ENCODE measurements around the gene KRT26. TPM values are rescaled to one million over a fixed set of nuclear protein-coding genes. Genes with fewer than 3 reads are reported as not detected.

Gene KRT26
- total RNA-seq (2021) (not detected in 2 replicates), Bru-seq, nascent RNA (not detected), BruChase-seq, experiment 1, labeled RNA remaining after a 2-hour chase (not detected), BruChase-seq, experiment 2, labeled RNA remaining after a 6-hour chase (not detected)
- long read RNA-seq, result 0 reads

DNA sequence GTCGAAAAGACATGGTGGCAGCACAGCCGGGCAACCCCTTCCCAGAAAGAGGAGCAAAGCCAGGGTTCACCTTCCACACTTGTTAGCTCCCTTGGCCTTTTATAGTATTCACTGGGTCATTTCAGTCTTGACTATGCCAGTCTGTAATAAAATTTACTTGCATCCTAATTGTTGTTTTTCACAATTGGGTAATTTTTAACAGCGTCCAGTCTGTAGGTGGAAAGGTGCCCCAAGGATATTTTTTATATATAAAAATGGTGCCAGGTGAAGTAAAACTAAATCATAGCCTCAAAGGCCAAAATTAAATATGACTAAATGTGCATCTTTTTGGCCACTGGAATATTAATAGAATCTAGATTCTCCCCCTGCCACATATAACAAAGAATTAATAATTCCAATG lies at the start of gene KRT26:
Gene KRT26, minus strand, starts transcription at position 101 of the 400 bp plus-strand sequence. Its CDS starts 88 bp downstream, at position 13.
- H2AFZ ChIP-seq, result no peak within 1 kb of the TSS
- intact Hi-C loops (cut with micrococcal nuclease; ENCODE audit: unreplicated experiment), result no loop called here
- H3K36me3 ChIP-seq (ENCODE audit: low read depth), result no peaks in the 10 kb centered on the region
- no peaks in the 10 kb centered on the region for H3K9me3 ChIP-seq (ENCODE audit: insufficient read depth, low read depth)
- no peaks in the 10 kb centered on the region for H3K79me2 ChIP-seq (ENCODE audit: low read depth)
- ChIA-PET CTCF (interaction anchor here (0.7 kb wide), 1 partner anchor 152 kb away, joined by 11 read pairs; no protein-coding TSS in a partner anchor), POLR2A (ENCODE audit: unreplicated experiment) (no interaction called here)
- no peak for DNase-seq
- H3K4me2 ChIP-seq, result no peak within 1 kb of the TSS
- no peak within 1 kb of the TSS for H3K27ac ChIP-seq
- H3F3A ChIP-seq (ENCODE audit: insufficient read depth, low read depth), result no peaks in the 10 kb centered on the region
- no peaks in the 10 kb centered on the region for H3K4me1 ChIP-seq (replicated peaks; ENCODE audit: insufficient read depth)
- no TSS peak for BruUV-seq (replicated peaks)
- H3K9me2 ChIP-seq (ENCODE audit: insufficient read depth), result no peaks in the 10 kb centered on the region
- no peaks in the 10 kb centered on the region for H3K27me3 ChIP-seq (ENCODE audit: insufficient read depth, low read depth)
- H3K4me3 ChIP-seq, result no peak within 1 kb of the TSS
- TF ChIP-seq EZH2 (IDR thresholded peaks at IDR 0.05; ENCODE audit: low read depth), result no peak
- no peak for TF ChIP-seq CTCF (conservative IDR thresholded peaks at IDR 0.05)
- H4K20me1 ChIP-seq (ENCODE audit: insufficient read depth), result no peaks in the 10 kb centered on the region

DNA sequence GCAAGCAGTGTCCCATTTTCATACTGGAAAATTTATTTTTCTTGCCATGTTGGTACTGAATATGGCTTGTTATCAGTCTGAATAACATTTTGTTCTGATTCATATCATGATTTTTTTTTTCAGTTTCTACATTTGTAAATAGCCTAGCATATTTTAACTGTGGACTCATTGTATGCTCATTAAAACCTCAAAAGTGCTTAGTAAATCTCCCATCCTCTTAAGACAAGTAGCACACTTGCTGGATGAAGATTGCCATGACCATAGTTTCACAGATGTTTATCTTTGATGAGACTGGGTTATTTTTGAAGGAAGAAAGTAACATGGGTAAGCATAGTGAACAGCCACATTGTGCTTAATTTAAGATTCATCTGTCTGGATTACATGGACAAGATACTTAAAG lies 49.5 kb upstream of the KRT26 start:
- peaks cover 44% of the 10 kb centered on the region for H3F3A ChIP-seq (ENCODE audit: insufficient read depth, low read depth)
- H2AFZ ChIP-seq, result no peak overlapping the region
- H3K27ac ChIP-seq, result no peak overlapping the region
- POLR2A ChIA-PET (ENCODE audit: unreplicated experiment), result no interaction called here
- no peaks in the 10 kb centered on the region for H4K20me1 ChIP-seq (ENCODE audit: insufficient read depth)
- H3K4me2 ChIP-seq, result no peak overlapping the region
- CTCF ChIA-PET, result no interaction called here
- H3K9me3 ChIP-seq (ENCODE audit: insufficient read depth, low read depth), result peaks cover 4% of the 10 kb centered on the region; the same call in 1 of the 2 replicates
- H3K36me3 ChIP-seq (ENCODE audit: low read depth), result peaks cover 8% of the 10 kb centered on the region; the same call in 1 of the 2 replicates
- H3K79me2 ChIP-seq (ENCODE audit: low read depth), result peaks cover 49% of the 10 kb centered on the region
- TF ChIP-seq CTCF (conservative IDR thresholded peaks at IDR 0.05), result no peak
- no peak for TF ChIP-seq EZH2 (IDR thresholded peaks at IDR 0.05; ENCODE audit: low read depth)
- H3K27me3 ChIP-seq (ENCODE audit: insufficient read depth, low read depth), result no peaks in the 10 kb centered on the region
- H3K4me1 ChIP-seq (replicated peaks; ENCODE audit: insufficient read depth), result peaks cover 25% of the 10 kb centered on the region
- no peak overlapping the region for H3K4me3 ChIP-seq
- BruUV-seq (replicated peaks), result no TSS peak
- no peaks in the 10 kb centered on the region for H3K9me2 ChIP-seq (ENCODE audit: insufficient read depth)
- intact Hi-C loops (cut with micrococcal nuclease; ENCODE audit: unreplicated experiment), result no loop called here
- DNase-seq, result no peak

- intact Hi-C loops (cut with micrococcal nuclease; ENCODE audit: unreplicated experiment), result no loop called here
- Histone ChIP-seq H3K27ac (peak overlapping the region; percentile 83; the same call in 1 of the 2 replicates), H3K4me1 (replicated peaks; ENCODE audit: insufficient read depth) (peaks cover 25% of the 10 kb centered on the region), H3K9me2 (ENCODE audit: insufficient read depth) (no peaks in the 10 kb centered on the region), H3K9me3 (ENCODE audit: insufficient read depth, low read depth) (peaks cover 4% of the 10 kb centered on the region; the same call in 1 of the 2 replicates), H3K79me2 (ENCODE audit: low read depth) (peaks cover 43% of the 10 kb centered on the region), H3K4me3 (peak overlapping the region; percentile 83), H3F3A (ENCODE audit: insufficient read depth, low read depth) (peaks cover 52% of the 10 kb centered on the region), H3K27me3 (ENCODE audit: insufficient read depth, low read depth) (no peaks in the 10 kb centered on the region), H2AFZ (no peak overlapping the region), H4K20me1 (ENCODE audit: insufficient read depth) (no peaks in the 10 kb centered on the region), H3K4me2 (peak overlapping the region; percentile 77), H3K36me3 (ENCODE audit: low read depth) (peaks cover 8% of the 10 kb centered on the region; the same call in 1 of the 2 replicates)
- BruUV-seq (replicated peaks), result no TSS peak
- DNase-seq, result no peak
- POLR2A ChIA-PET (ENCODE audit: unreplicated experiment), result interaction anchor here (0.7 kb wide), 1 partner anchor 26 kb away, joined by 11 read pairs; no protein-coding TSS in a partner anchor
- no peak for TF ChIP-seq EZH2 (IDR thresholded peaks at IDR 0.05; ENCODE audit: low read depth)
- no peak for TF ChIP-seq CTCF (conservative IDR thresholded peaks at IDR 0.05)
- CTCF ChIA-PET, result no interaction called here
These were observed 48.3 kb upstream of the KRT26 start for GRCh38 chr17:40820228-40820838.

Measured in PC-9 (cell line).